OCI-LY7 (cell line): ENCODE measurements around the gene PCNT. TPM values are rescaled to one million over a fixed set of nuclear protein-coding genes. Genes with fewer than 3 reads are reported as not detected.

Experiments used
- BruUV-seq: library from RNA; stranded (reverse); fragments of 400-500 nt; replicated peaks from 2 replicates; lab custom pipeline; 2021; lab: Mats Ljungman, UMichigan
- CTCF ChIA-PET: fragments of 300-600 bp; sonication (Branson Sonifier 250); formaldehyde crosslinking; loops from one replicate; lab custom pipeline; 2022; ENCODE audit warnings: antibody characterized with exemption; ENCODE audit not compliant: unreplicated experiment; lab: Charles Lee
- POLR2A ChIA-PET: fragments of 300-600 bp; sonication (Branson Sonifier 250); formaldehyde crosslinking; loops from one replicate; lab custom pipeline; 2022; ENCODE audit warnings: antibody characterized with exemption; lab: Charles Lee
- DNase-seq: peaks from one replicate; pipeline ENCODE4 v3.0.0-alpha.2; 2015; ENCODE audit warnings: low spot score
- H2AFZ ChIP-seq: fragments of 200-600 bp; sonication (generic), shearing (Covaris generic); 2 replicates; pipeline ENCODE4 v1.6.1; 2014; ENCODE audit warnings: mild to moderate bottlenecking, antibody characterized with exemption, low read length, moderate library complexity
- H3K27ac ChIP-seq: fragments of 200-600 bp; sonication (generic); 2 replicates; pipeline ENCODE4 v1.5.1; 2014; ENCODE audit warnings: mixed run types, low read depth, mild to moderate bottlenecking, moderate library complexity, low read length, inconsistent platforms; ENCODE audit not compliant: poor library complexity, severe bottlenecking
- H3K36me3 ChIP-seq: fragments of 200-600 bp; sonication (generic); 2 replicates; pipeline ENCODE4 v1.6.1; 2014; ENCODE audit warnings: mild to moderate bottlenecking, antibody characterized with exemption, low read length, moderate library complexity, mixed read lengths; ENCODE audit not compliant: insufficient read depth
- H3K4me1 ChIP-seq: fragments of 200-600 bp; sonication (generic); 2 replicates; pipeline ENCODE4 v1.5.1; 2014; ENCODE audit warnings: mild to moderate bottlenecking, low read length; ENCODE audit not compliant: insufficient read depth, poor library complexity, severe bottlenecking
- H3K4me2 ChIP-seq: fragments of 200-600 bp; sonication (generic); 2 replicates; pipeline ENCODE4 v1.6.1; 2014; ENCODE audit warnings: mild to moderate bottlenecking, low read length
- H3K4me3 ChIP-seq: fragments of 200-600 bp; sonication (generic); 2 replicates; pipeline ENCODE4 v1.5.1; 2014; ENCODE audit warnings: mild to moderate bottlenecking, low read depth, low read length; ENCODE audit not compliant: poor library complexity, severe bottlenecking
- H3K79me2 ChIP-seq: fragments of 200-600 bp; sonication (generic); 2 replicates; pipeline ENCODE4 v1.6.1; 2016; ENCODE audit warnings: low read depth, mild to moderate bottlenecking, low read length, moderate library complexity, mixed read lengths; ENCODE audit not compliant: insufficient read depth
- H3K9me2 ChIP-seq: fragments of 200-600 bp; sonication (generic); 2 replicates; pipeline ENCODE4 v1.6.1; 2016; ENCODE audit warnings: mild to moderate bottlenecking, low read length, mixed read lengths; ENCODE audit not compliant: insufficient read depth
- H3K9me3 ChIP-seq: fragments of 200-600 bp; sonication (generic); 2 replicates; pipeline ENCODE4 v1.6.1; 2014; ENCODE audit warnings: mild to moderate bottlenecking, mixed run types, low read length, mixed read lengths
- H4K20me1 ChIP-seq: fragments of 200-600 bp; sonication (generic); 2 replicates; pipeline ENCODE4 v1.6.1; 2014; ENCODE audit warnings: mild to moderate bottlenecking, antibody characterized with exemption, low read length, moderate library complexity, mixed read lengths; ENCODE audit not compliant: insufficient read depth
- EZH2phosphoT487 ChIP-seq: fragments of 200-600 bp; sonication (generic); IDR thresholded peaks from 2 replicates; pipeline ENCODE4 v1.6.1; 2018; ENCODE audit warnings: low read depth, borderline replicate concordance, mild to moderate bottlenecking, mixed run types, antibody characterized with exemption, low read length, moderate library complexity, mixed read lengths
- intact Hi-C: fragments of 100-400 bp; cut with micrococcal nuclease; formaldehyde crosslinking; loops from one replicate; pipeline ENCODE4 v1.10.0; 2022; ENCODE audit not compliant: unreplicated experiment
- total RNA-seq, 2 experiments: library from RNA; depleted of rRNA in 1 of 2; stranded (reverse); fragments of >200 nt in 1 of 2; shearing (Covaris generic) in 1 of 2; gene quantifications; 2 replicates each; pipeline ENCODE4 v1.2.3, GENCODE V29; 2014 to 2022
- TF ChIP-seq, protein P1 (sequence below): fragments of 200-600 bp; sonication (generic); conservative IDR thresholded peaks from 2 replicates; pipeline ENCODE4 v1.5.1; 2014; ENCODE audit warnings: mild to moderate bottlenecking, antibody characterized with exemption, low read length, moderate library complexity, mixed read lengths

The PCNT gene
- total RNA-seq, 2 experiments from 2014 or later: 48.4 to 84.1 TPM

DNA sequence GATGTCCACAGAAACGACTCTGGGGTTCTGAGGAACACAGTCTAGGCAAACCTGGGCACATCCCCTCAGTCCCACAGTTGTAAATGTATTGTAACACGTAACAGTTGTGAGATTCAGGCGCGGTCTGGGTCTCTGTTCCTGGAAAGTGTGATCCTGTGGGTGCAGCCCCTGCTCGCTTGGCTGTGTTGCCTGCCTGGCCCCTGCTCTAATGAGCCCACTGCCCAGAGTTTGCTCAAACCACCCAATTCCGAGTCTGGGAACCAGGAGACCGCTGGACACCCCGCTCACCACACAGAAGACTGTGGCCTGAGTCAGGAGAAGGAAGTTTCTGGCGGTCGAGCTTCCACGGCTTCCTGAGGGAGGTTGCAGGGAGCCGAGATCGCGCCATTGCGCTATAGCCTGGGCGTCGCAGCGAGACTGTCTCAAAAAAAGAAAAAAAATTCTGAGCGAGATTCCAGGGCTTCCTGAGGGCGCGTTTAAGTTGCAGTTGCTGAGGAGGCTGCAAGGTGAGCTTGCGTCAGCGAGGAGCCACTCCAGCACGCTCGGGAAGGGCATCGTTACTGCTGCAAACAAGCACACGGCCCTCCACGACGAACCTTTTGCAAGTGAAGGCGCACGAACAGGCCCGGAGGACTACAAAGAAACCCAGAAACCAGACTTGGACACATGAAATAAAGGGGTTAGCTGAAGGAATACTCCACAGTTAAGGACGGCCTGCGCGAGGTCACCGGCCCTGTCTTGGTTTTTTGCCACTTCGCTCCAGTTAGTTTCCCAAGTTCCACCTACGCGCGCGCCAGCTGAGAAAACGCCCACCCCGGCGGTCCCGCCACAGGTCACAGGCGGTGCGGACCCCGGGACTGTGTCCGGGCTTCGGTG lies 1.4 kb upstream of the PCNT start:
- Histone ChIP-seq H3K36me3 (peaks cover 63% of the 10 kb centered on the region), H3K4me2 (peak overlapping the region; percentile 80), H3K9me3 (no peaks in the 10 kb centered on the region), H3K9me2 (no peaks in the 10 kb centered on the region), H3K27ac (peak overlapping the region; percentile 88), H4K20me1 (peaks cover 29% of the 10 kb centered on the region), H3K79me2 (peaks cover 77% of the 10 kb centered on the region), H3K4me1 (peaks cover 30% of the 10 kb centered on the region), H3K4me3 (peak overlapping the region; percentile 86), H2AFZ (no peak overlapping the region)
- intact Hi-C loops: loop anchor here (2.0 kb wide), 1 partner anchor 94 kb away; the partner anchor contains the start of gene LSS
- POLR2A ChIA-PET: interaction anchor here (0.6 to 1.1 kb wide), 4 partner anchors 12 to 1395 kb away, joined by 3 to 5 read pairs (median 4); no protein-coding TSS in a partner anchor
- TF ChIP-seq EZH2phosphoT487: no peak
- TF ChIP-seq, protein P1, sequence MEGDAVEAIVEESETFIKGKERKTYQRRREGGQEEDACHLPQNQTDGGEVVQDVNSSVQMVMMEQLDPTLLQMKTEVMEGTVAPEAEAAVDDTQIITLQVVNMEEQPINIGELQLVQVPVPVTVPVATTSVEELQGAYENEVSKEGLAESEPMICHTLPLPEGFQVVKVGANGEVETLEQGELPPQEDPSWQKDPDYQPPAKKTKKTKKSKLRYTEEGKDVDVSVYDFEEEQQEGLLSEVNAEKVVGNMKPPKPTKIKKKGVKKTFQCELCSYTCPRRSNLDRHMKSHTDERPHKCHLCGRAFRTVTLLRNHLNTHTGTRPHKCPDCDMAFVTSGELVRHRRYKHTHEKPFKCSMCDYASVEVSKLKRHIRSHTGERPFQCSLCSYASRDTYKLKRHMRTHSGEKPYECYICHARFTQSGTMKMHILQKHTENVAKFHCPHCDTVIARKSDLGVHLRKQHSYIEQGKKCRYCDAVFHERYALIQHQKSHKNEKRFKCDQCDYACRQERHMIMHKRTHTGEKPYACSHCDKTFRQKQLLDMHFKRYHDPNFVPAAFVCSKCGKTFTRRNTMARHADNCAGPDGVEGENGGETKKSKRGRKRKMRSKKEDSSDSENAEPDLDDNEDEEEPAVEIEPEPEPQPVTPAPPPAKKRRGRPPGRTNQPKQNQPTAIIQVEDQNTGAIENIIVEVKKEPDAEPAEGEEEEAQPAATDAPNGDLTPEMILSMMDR: no peak
- CTCF ChIA-PET: no interaction called here
- BruUV-seq: no TSS peak
- peak; percentile 46 for DNase-seq

DNA sequence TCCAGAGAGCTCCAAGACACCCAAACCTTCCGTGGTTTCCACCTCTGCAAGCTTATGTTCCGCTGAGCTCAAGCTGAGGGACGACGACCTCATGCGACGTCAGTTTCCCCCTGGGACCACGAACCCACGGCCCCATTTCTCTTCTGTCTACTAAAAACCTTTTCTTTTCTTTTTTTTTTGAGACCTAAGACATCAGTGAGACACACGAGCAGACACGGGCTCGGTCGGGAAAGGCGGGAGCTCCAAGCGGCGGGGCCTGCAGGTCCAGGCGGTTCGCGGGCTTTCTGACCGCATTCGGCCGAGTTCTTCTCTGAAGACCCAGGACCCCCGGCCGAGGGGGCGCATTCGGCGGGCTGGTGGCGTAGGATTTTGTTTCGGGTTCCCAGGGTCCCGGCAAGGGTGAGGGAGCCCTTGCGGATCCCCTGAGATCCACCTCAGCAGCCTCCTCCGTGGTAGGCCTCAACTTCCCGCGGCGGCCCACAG lies 688 bp upstream of the PCNT start:
- intact Hi-C loops: loop anchor here (2.0 kb wide), 1 partner anchor 94 kb away; the partner anchor contains the start of gene LSS
- Histone ChIP-seq H3K36me3 (peaks cover 63% of the 10 kb centered on the region), H3K9me2 (no peaks in the 10 kb centered on the region), H3K79me2 (peaks cover 81% of the 10 kb centered on the region), H4K20me1 (peaks cover 29% of the 10 kb centered on the region), H3K4me2 (peak overlapping the region; percentile 80), H3K4me3 (peak overlapping the region; percentile 86), H3K27ac (peak overlapping the region; percentile 88), H3K4me1 (peaks cover 30% of the 10 kb centered on the region), H3K9me3 (no peaks in the 10 kb centered on the region), H2AFZ (no peak overlapping the region)
- TF ChIP-seq, protein P1: no peak
- TF ChIP-seq EZH2phosphoT487: no peak
- ChIA-PET CTCF (no interaction called here), POLR2A (interaction anchor here (0.6 to 1.1 kb wide), 4 partner anchors 13 to 1396 kb away, joined by 3 to 5 read pairs (median 4); no protein-coding TSS in a partner anchor)
- peak; percentile 58 for DNase-seq
- no TSS peak for BruUV-seq
